HCT116 (cell line): ENCODE results near the gene ITGAD. TPM values are rescaled to one million over a fixed set of nuclear protein-coding genes. Genes with fewer than 3 reads are reported as not detected.

Source experiments
- ATAC-seq: fragments of 200-7000 bp; cut with Tn5 transposase; 2 replicates; pipeline ENCODE4 v1.9.1; 2020; ENCODE audit warnings: mild to moderate bottlenecking, moderate library complexity
- BruUV-seq: library from RNA; stranded (reverse); fragments of 400-500 nt; replicated peaks from 2 replicates; lab custom pipeline; 2021; lab: Mats Ljungman, UMichigan
- CTCF ChIA-PET: fragments of 300-600 bp; sonication (Branson Sonifier 250); formaldehyde crosslinking; loops from one replicate; lab custom pipeline; 2021; ENCODE audit warnings: antibody characterized with exemption; lab: Charles Lee
- POLR2A ChIA-PET: fragments of 300-600, 350-600 bp; sonication (Branson Sonifier 250); formaldehyde crosslinking; loops from one replicate; lab custom pipeline; 2021; ENCODE audit warnings: antibody characterized with exemption; lab: Charles Lee
- RAD21 ChIA-PET, 2 experiments: fragments of 300-600 bp; sonication (Branson Sonifier 250); formaldehyde crosslinking; loops; one replicate each; lab custom pipeline; 2023; ENCODE audit warnings: low total read pairs in 2 of 2; ENCODE audit not compliant: uncharacterized antibody in 2 of 2, unreplicated experiment in 2 of 2, low non-redundant PET in 1 of 2; lab: Charles Lee
- DNase-seq: peaks from one replicate; pipeline ENCODE4 v3.0.0-alpha.2; 2010; ENCODE audit warnings: low read depth, low spot score
- H2AFZ ChIP-seq: fragments of 200-600 bp; shearing (Covaris generic), sonication (generic); 2 replicates; pipeline ENCODE4 v1.6.1; 2017; ENCODE audit warnings: low read depth, mixed run types, mixed read lengths, antibody characterized with exemption, low read length; ENCODE audit not compliant: poor library complexity, severe bottlenecking
- H3K27ac ChIP-seq: 2 replicates; pipeline ENCODE4 v1.5.1; 2012; ENCODE audit warnings: low read depth, low read length
- H3K27me3 ChIP-seq: fragments of 200-600 bp; sonication (generic); 2 replicates; pipeline ENCODE4 v1.6.1; 2016; ENCODE audit warnings: mixed run types, low read length, mixed read lengths; ENCODE audit not compliant: insufficient read depth
- H3K36me3 ChIP-seq, 2 experiments: fragments of 200-500 bp in 1 of 2; fragments of 200-600 bp in 1 of 2; sonication (Bioruptor generic) in 1 of 2; sonication (generic) in 1 of 2; 2 replicates each; pipeline versions ENCODE4 v1.5.1 to v1.6.1; 2014 to 2016; ENCODE audit warnings: low read length in 2 of 2, inconsistent platforms in 1 of 2, mixed read lengths in 1 of 2, mixed run types in 1 of 2; ENCODE audit not compliant: insufficient read depth in 2 of 2, control insufficient read depth in 1 of 2
- H3K4me1 ChIP-seq, 2 experiments: fragments of 200-600 bp in 1 of 2; sonication (generic) in 1 of 2; 2 replicates each; pipeline versions ENCODE4 v1.5.1 to v1.6.1; 2012 to 2017; ENCODE audit warnings: low read length in 2 of 2, inconsistent platforms in 1 of 2, mild to moderate bottlenecking in 1 of 2, mixed read lengths in 1 of 2, mixed run types in 1 of 2, moderate library complexity in 1 of 2; ENCODE audit not compliant: insufficient read depth in 2 of 2, control insufficient read depth in 1 of 2
- H3K4me2 ChIP-seq: fragments of 200-600 bp; sonication (generic); 2 replicates; pipeline ENCODE4 v1.6.1; 2017; ENCODE audit warnings: mixed run types, low read length, mixed read lengths
- H3K4me3 ChIP-seq, 2 experiments: fragments of 200-600 bp in 1 of 2; sonication (generic) in 1 of 2; replicated peaks in 1 of 2; 2 replicates each; pipeline ENCODE4 v1.5.1; 2011 to 2016; ENCODE audit warnings: low read length in 2 of 2, control low read depth in 1 of 2, low read depth in 1 of 2, mild to moderate bottlenecking in 1 of 2, mixed read lengths in 1 of 2, mixed run types in 1 of 2
- H3K79me2 ChIP-seq: fragments of 200-600 bp; sonication (generic); 2 replicates; pipeline ENCODE4 v1.6.1; 2017; ENCODE audit warnings: mild to moderate bottlenecking, mixed run types, low read length, moderate library complexity, mixed read lengths; ENCODE audit not compliant: insufficient read depth
- H3K9ac ChIP-seq: fragments of 200-600 bp; sonication (generic); 2 replicates; pipeline ENCODE4 v1.6.1; 2016; ENCODE audit warnings: low read length, mixed read lengths
- H3K9me2 ChIP-seq: fragments of 200-600 bp; sonication (generic), shearing (Covaris generic); 2 replicates; pipeline ENCODE4 v1.6.1; 2017; ENCODE audit warnings: mixed run types, mild to moderate bottlenecking, moderate library complexity; ENCODE audit not compliant: insufficient read depth
- H3K9me3 ChIP-seq, 2 experiments: fragments of 200-500 bp in 1 of 2; fragments of 200-600 bp in 1 of 2; sonication (Bioruptor generic) in 1 of 2; sonication (generic) in 1 of 2; 2 replicates each; pipeline ENCODE4 v1.6.1; 2014 to 2017; ENCODE audit warnings: low read length in 2 of 2, mixed read lengths in 2 of 2, inconsistent platforms in 1 of 2, low read depth in 1 of 2, mild to moderate bottlenecking in 1 of 2, mixed run types in 1 of 2, moderate library complexity in 1 of 2; ENCODE audit not compliant: control insufficient read depth in 1 of 2, insufficient read depth in 1 of 2
- H4K20me1 ChIP-seq: fragments of 200-600 bp; sonication (generic), shearing (Covaris generic); 2 replicates; pipeline ENCODE4 v1.6.1; 2017; ENCODE audit warnings: mixed run types, mild to moderate bottlenecking, moderate library complexity; ENCODE audit not compliant: insufficient read depth
- CEBPB ChIP-seq: IDR thresholded peaks from 2 replicates; pipeline ENCODE4 v1.6.1; 2012; ENCODE audit warnings: low read depth
- EGR1 ChIP-seq: IDR thresholded peaks from 2 replicates; pipeline ENCODE4 v1.6.1; 2012; ENCODE audit warnings: low read depth
- ELF1 ChIP-seq: IDR thresholded peaks from 2 replicates; pipeline ENCODE4 v1.6.1; 2012; ENCODE audit warnings: low read depth, borderline replicate concordance
- EZH2phosphoT487 ChIP-seq: fragments of 200-600 bp; IDR thresholded peaks from 2 replicates; pipeline ENCODE4 v1.6.1; 2018; ENCODE audit warnings: antibody characterized with exemption, borderline replicate concordance
- FOSL1 ChIP-seq: IDR thresholded peaks from 2 replicates; pipeline ENCODE4 v1.6.1; 2012; ENCODE audit warnings: low read depth
- JUND ChIP-seq: IDR thresholded peaks from 2 replicates; pipeline ENCODE4 v1.6.1; 2012
- POLR2A ChIP-seq: IDR thresholded peaks from 2 replicates; pipeline ENCODE4 v1.7.0; 2011; ENCODE audit warnings: borderline replicate concordance; ENCODE audit not compliant: insufficient read depth, insufficient read length; ENCODE audit errors: extremely low read depth
- RAD21 ChIP-seq: IDR thresholded peaks from 2 replicates; pipeline ENCODE4 v1.6.1; 2012; ENCODE audit warnings: low read depth, mild to moderate bottlenecking
- SP1 ChIP-seq: IDR thresholded peaks from 2 replicates; pipeline ENCODE4 v1.6.1; 2012; ENCODE audit warnings: low read depth
- intact Hi-C: fragments of 100-400 bp; cut with micrococcal nuclease; formaldehyde crosslinking; loops from 2 replicates; pipeline ENCODE4 v1.10.0; 2022
- total RNA-seq: library from RNA; stranded (reverse); gene quantifications from one replicate; pipeline ENCODE4 v1.2.1, GENCODE V29; 2021; ENCODE audit not compliant: unreplicated experiment
- TF ChIP-seq, protein P1 (sequence below): IDR thresholded peaks from 2 replicates; pipeline ENCODE4 v1.6.1; 2012
- TF ChIP-seq, protein P2 (sequence below): IDR thresholded peaks from 2 replicates; pipeline ENCODE4 v1.6.1; 2011; ENCODE audit warnings: mild to moderate bottlenecking, low read length, moderate library complexity; ENCODE audit not compliant: insufficient replicate concordance; ENCODE audit errors: extremely low read depth
- TF ChIP-seq, protein P3 (sequence below): IDR thresholded peaks from 2 replicates; pipeline ENCODE4 v1.6.1; 2012
- TF ChIP-seq, protein P4 (sequence below): IDR thresholded peaks from 2 replicates; pipeline ENCODE4 v1.6.1; 2012; ENCODE audit warnings: low read depth

ITGAD gene
- total RNA-seq, 1 experiment from 2014 or later: 0.12 TPM

DNA sequence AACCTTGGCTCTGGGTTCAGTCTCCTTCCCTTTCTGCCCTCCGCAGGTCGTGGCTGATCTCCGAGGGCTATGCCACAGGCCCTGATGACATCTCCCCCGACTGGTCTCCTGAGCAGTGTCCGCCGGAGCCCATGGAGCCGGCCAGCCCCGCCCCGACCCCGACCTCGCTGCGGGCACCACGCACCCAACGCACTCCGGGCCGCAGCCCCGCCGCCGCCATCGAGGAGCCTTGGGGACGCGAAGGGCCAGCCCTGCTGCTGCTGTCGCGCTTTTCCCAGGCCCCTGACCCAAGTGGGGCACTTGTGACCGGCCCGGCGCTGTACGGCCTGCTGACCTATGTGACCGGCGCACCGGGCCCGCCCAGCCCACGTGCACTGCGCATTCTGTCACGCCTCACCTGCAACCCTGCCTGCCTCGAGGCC lies 71.2 kb downstream of the ITGAD start:
- ChIA-PET POLR2A (no interaction called here), CTCF (no interaction called here)

More for the DNA sequence above, 71.2 kb downstream of the ITGAD start:
- BruUV-seq: no TSS peak
- H3K36me3 ChIP-seq: no peaks in the 10 kb centered on the region
- RAD21 ChIA-PET: no interaction called here
- peaks cover 0 to 14% of the 10 kb centered on the region in 2 experiments; a peak in 2 of 4 replicates for H3K4me1 ChIP-seq
- H3K79me2 ChIP-seq: no peaks in the 10 kb centered on the region
- DNase-seq: no peak
- TF ChIP-seq, protein P1, sequence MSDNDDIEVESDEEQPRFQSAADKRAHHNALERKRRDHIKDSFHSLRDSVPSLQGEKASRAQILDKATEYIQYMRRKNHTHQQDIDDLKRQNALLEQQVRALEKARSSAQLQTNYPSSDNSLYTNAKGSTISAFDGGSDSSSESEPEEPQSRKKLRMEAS: no peak
- no peak for TF ChIP-seq EGR1
- no peak for TF ChIP-seq POLR2A
- TF ChIP-seq RAD21: no peak
- TF ChIP-seq EZH2phosphoT487: no peak
- TF ChIP-seq CEBPB: no peak
- no peak for TF ChIP-seq ELF1
- TF ChIP-seq FOSL1: no peak
- TF ChIP-seq JUND: no peak
- TF ChIP-seq, protein P2, sequence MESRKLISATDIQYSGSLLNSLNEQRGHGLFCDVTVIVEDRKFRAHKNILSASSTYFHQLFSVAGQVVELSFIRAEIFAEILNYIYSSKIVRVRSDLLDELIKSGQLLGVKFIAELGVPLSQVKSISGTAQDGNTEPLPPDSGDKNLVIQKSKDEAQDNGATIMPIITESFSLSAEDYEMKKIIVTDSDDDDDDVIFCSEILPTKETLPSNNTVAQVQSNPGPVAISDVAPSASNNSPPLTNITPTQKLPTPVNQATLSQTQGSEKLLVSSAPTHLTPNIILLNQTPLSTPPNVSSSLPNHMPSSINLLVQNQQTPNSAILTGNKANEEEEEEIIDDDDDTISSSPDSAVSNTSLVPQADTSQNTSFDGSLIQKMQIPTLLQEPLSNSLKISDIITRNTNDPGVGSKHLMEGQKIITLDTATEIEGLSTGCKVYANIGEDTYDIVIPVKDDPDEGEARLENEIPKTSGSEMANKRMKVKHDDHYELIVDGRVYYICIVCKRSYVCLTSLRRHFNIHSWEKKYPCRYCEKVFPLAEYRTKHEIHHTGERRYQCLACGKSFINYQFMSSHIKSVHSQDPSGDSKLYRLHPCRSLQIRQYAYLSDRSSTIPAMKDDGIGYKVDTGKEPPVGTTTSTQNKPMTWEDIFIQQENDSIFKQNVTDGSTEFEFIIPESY: no peak
- TF ChIP-seq, protein P3, sequence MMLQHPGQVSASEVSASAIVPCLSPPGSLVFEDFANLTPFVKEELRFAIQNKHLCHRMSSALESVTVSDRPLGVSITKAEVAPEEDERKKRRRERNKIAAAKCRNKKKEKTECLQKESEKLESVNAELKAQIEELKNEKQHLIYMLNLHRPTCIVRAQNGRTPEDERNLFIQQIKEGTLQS: no peak
- TF ChIP-seq, protein P4, sequence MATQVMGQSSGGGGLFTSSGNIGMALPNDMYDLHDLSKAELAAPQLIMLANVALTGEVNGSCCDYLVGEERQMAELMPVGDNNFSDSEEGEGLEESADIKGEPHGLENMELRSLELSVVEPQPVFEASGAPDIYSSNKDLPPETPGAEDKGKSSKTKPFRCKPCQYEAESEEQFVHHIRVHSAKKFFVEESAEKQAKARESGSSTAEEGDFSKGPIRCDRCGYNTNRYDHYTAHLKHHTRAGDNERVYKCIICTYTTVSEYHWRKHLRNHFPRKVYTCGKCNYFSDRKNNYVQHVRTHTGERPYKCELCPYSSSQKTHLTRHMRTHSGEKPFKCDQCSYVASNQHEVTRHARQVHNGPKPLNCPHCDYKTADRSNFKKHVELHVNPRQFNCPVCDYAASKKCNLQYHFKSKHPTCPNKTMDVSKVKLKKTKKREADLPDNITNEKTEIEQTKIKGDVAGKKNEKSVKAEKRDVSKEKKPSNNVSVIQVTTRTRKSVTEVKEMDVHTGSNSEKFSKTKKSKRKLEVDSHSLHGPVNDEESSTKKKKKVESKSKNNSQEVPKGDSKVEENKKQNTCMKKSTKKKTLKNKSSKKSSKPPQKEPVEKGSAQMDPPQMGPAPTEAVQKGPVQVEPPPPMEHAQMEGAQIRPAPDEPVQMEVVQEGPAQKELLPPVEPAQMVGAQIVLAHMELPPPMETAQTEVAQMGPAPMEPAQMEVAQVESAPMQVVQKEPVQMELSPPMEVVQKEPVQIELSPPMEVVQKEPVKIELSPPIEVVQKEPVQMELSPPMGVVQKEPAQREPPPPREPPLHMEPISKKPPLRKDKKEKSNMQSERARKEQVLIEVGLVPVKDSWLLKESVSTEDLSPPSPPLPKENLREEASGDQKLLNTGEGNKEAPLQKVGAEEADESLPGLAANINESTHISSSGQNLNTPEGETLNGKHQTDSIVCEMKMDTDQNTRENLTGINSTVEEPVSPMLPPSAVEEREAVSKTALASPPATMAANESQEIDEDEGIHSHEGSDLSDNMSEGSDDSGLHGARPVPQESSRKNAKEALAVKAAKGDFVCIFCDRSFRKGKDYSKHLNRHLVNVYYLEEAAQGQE: no peak
- TF ChIP-seq SP1: no peak
- H3K27ac ChIP-seq: no peak overlapping the region
- H3K9ac ChIP-seq: no peak overlapping the region
- no peak overlapping the region for H2AFZ ChIP-seq
- intact Hi-C loops: no loop called here
- no peak overlapping the region for H3K4me3 ChIP-seq
- no peaks in the 10 kb centered on the region for H3K9me3 ChIP-seq
- H3K27me3 ChIP-seq: no peaks in the 10 kb centered on the region
- H4K20me1 ChIP-seq: no peaks in the 10 kb centered on the region
- H3K4me2 ChIP-seq: no peak overlapping the region
- no peaks in the 10 kb centered on the region for H3K9me2 ChIP-seq
- no peak for ATAC-seq
